ENCODE data around the gene DOCK1. TPM values are rescaled to one million over a fixed set of nuclear protein-coding genes. Genes with fewer than 3 reads are reported as not detected.

The DOCK1 gene
- total RNA-seq, 2 experiments from 2014 or later, result 0.14 to 0.18 TPM

DNA sequence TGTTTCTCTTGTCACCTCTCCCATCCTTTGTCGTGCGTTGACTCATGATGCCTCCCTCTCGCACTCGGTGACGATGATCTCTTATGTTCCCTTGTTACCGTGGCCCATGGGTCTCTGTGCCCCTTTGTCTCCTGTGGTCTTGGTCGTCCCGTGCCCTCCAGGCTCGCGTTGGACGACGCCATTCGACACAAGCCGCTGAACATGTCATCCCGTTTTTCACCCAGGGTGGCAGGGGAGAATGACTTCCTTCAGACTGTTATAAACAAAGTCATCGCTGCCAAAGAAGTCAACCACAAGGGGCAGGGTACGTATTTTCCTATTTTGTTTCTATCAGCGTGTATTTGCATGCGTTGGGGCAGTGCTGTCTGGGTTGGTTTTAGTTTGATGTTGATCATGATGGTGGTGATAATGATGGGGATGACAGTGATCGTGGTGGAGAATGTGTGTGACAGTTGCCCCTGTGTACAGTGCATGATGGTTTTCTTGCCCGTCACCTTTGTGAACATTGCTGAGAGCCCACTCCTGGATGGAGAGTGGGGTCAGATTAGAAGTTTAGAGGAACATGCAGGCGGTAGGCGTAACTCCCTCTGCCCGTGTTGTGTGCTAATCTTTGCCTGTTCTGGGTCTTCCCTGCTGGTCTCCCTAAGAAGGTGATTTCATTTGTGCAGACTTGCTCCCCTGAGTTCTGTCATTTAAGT is 107.0 kb downstream of the DOCK1 start:
- Mint-ChIP-seq H3K9me3 (no peaks in the 10 kb centered on the region), H3K4me3 (no peak overlapping the region), H3K36me3 (ENCODE audit: low read depth) (no peaks in the 10 kb centered on the region), H3K27me3 (peaks cover 5% of the 10 kb centered on the region), H3K27ac (no peak overlapping the region), H3K4me1 (ENCODE audit: low read depth) (no peaks in the 10 kb centered on the region)
- TF ChIP-seq, protein P1, sequence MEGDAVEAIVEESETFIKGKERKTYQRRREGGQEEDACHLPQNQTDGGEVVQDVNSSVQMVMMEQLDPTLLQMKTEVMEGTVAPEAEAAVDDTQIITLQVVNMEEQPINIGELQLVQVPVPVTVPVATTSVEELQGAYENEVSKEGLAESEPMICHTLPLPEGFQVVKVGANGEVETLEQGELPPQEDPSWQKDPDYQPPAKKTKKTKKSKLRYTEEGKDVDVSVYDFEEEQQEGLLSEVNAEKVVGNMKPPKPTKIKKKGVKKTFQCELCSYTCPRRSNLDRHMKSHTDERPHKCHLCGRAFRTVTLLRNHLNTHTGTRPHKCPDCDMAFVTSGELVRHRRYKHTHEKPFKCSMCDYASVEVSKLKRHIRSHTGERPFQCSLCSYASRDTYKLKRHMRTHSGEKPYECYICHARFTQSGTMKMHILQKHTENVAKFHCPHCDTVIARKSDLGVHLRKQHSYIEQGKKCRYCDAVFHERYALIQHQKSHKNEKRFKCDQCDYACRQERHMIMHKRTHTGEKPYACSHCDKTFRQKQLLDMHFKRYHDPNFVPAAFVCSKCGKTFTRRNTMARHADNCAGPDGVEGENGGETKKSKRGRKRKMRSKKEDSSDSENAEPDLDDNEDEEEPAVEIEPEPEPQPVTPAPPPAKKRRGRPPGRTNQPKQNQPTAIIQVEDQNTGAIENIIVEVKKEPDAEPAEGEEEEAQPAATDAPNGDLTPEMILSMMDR (IDR thresholded peaks at IDR 0.05), result no peak
- intact Hi-C loops (cut with micrococcal nuclease), result no loop called here
- DNase-seq (no peak), ATAC-seq (no peak)
- ChIA-PET CTCF (no interaction called here), POLR2A (no interaction called here)

DNA sequence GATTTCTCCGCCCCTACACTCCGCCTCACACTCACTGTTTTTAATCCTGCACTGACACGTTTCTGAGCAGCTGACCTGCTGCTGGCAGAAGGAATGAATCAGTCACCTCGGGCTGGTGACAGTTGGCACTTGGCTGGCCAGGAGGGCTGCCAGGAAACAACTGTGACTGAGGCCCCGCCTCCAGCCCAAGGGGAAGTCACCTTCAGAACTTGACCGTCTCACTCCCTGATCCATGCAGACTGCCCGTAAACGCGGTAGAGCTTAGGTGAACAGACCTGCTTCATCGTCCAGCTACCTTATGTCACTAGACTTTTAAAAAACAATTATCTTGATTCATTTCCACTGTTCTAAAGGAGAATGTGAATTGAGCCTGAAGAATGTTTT is 107.5 kb downstream of the DOCK1 start:
- DNase-seq, result no peak

DNA sequence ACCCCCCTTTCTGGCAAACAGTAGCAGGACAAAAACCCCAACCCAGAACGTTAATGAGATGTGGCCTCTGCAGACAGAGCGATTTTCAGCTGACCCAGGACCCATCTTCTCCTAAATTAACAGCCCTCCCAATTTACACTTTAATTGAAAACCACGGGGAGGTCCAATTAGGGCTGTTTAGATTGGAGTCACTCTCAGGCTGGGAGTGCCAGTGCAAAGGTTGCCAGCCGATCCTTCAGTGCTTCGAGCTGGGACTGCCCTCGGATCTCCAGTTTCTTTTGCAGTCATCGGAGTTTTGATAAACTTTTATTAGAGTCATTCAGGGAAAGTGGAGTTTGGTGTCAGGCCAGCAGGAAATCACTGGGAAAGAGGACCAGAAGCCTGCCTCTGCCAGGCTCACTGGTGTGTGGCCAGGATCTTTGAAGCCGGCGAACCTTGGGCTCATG is 108.0 kb downstream of the DOCK1 start:
- Mint-ChIP-seq H3K4me1 (ENCODE audit: low read depth) (no peaks in the 10 kb centered on the region), H3K27ac (no peak overlapping the region), H3K27me3 (peaks cover 5% of the 10 kb centered on the region), H3K9me3 (no peaks in the 10 kb centered on the region), H3K4me3 (no peak overlapping the region), H3K36me3 (ENCODE audit: low read depth) (no peaks in the 10 kb centered on the region)
- TF ChIP-seq, protein P1 (IDR thresholded peaks at IDR 0.05), result no peak
- intact Hi-C loops (cut with micrococcal nuclease), result no loop called here
- no peak for ATAC-seq
- no peak for DNase-seq
- ChIA-PET CTCF (no interaction called here), POLR2A (no interaction called here)

More for the DNA sequence above, 107.5 kb downstream of the DOCK1 start:
- Mint-ChIP-seq H3K27ac (no peak overlapping the region), H3K27me3 (peaks cover 5% of the 10 kb centered on the region), H3K4me1 (ENCODE audit: low read depth) (no peaks in the 10 kb centered on the region), H3K4me3 (no peak overlapping the region), H3K9me3 (no peaks in the 10 kb centered on the region), H3K36me3 (ENCODE audit: low read depth) (no peaks in the 10 kb centered on the region)
- ChIA-PET POLR2A (no interaction called here), CTCF (no interaction called here)
- TF ChIP-seq, protein P1 (IDR thresholded peaks at IDR 0.05), result no peak
- intact Hi-C loops (cut with micrococcal nuclease), result no loop called here
- ATAC-seq, result no peak

DNA sequence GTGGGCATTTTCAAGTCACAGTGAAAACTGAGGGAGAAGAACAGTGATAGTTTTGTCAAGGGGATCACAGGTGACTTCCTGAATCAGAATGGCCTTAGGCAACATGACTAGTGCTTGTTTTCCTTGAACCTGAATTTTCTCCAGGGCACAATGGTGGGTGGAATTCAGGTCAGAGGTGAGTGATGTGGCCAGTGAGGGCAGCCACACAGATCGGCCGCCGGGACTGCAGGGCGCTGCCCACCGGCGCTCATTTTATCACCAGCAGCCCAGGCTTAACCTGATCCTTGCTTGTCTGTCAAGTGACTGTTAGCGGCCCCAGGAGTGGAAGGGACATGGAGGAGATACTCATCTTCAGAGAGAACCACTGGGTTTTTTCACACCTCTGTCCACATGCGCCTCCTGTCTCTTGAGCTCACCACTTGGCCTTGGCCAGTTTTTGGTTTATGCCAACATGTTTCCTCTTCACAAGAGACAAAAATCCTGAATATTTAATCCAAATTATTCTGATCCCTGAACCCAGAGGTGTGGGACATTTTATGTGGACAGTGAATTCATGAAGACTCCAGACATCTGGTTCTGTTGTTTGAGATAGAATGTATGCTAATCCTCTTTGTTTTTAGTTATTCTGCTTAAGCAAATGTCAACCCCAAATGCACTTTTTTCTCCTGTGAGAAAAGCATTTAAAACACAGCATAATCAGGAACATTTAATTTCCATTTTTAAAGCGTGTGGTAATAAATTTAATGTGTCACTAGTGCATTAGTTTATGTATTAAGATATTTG is 108.7 kb downstream of the DOCK1 start:
- intact Hi-C loops (cut with micrococcal nuclease), result no loop called here
- Mint-ChIP-seq H3K9me3 (no peaks in the 10 kb centered on the region), H3K36me3 (ENCODE audit: low read depth) (no peaks in the 10 kb centered on the region), H3K4me1 (ENCODE audit: low read depth) (no peaks in the 10 kb centered on the region), H3K27me3 (peaks cover 5% of the 10 kb centered on the region), H3K4me3 (no peak overlapping the region), H3K27ac (no peak overlapping the region)
- ATAC-seq, result no peak
- POLR2A ChIA-PET, result no interaction called here
- no peak for DNase-seq
- CTCF ChIA-PET, result no interaction called here
- TF ChIP-seq, protein P1 (IDR thresholded peaks at IDR 0.05), result no peak

DNA sequence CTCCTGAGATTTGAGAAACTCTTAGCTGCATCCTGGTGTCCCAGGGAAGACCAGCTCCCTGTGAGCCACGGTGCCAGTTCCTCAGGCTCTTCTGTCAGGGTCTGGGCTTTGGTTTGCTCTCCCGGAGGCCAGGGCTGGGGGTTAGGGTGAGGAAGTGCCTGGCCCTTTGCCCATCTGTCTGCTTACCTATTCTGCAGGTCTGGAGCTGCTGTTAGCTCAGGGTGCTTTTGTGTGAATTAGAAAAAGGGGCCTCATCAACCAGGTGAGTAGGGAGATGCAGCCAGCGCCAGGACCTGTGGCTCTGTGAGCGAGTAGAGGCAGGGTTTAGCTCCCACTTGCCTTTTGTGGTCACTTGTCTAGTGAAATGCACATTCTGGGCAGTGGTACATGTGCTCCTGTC is 109.4 kb downstream of the DOCK1 start:
- no peak for ATAC-seq
- H3K9me3 Mint-ChIP-seq, result no peaks in the 10 kb centered on the region
- TF ChIP-seq, protein P1 (IDR thresholded peaks at IDR 0.05), result no peak
- H3K27me3 Mint-ChIP-seq, result peaks cover 5% of the 10 kb centered on the region
- CTCF ChIA-PET, result no interaction called here
- POLR2A ChIA-PET, result no interaction called here
- H3K4me1 Mint-ChIP-seq (ENCODE audit: low read depth), result no peaks in the 10 kb centered on the region
- no peak for DNase-seq
- H3K27ac Mint-ChIP-seq, result no peak overlapping the region
- intact Hi-C loops (cut with micrococcal nuclease), result no loop called here
- H3K36me3 Mint-ChIP-seq (ENCODE audit: low read depth), result no peaks in the 10 kb centered on the region
- no peak overlapping the region for H3K4me3 Mint-ChIP-seq
